Smooth muscle cell (in vitro differentiated cells): Measurements from ENCODE around the gene COL10A1. TPM values are rescaled to one million over a fixed set of nuclear protein-coding genes. Genes with fewer than 3 reads are reported as not detected.

Experiments
- DNase-seq: peaks from one replicate; lab custom pipeline; 2025; ENCODE audit not compliant: unreplicated experiment; lab: John Stamatoyannopoulos, UW
- H2AFZ ChIP-seq: fragments of 200-600 bp; sonication (generic); 2 replicates; pipeline ENCODE4 v1.6.0; 2016; ENCODE audit warnings: antibody characterized with exemption, low read depth, mild to moderate bottlenecking
- H3F3A ChIP-seq: fragments of 200-600 bp; sonication (generic); 2 replicates; pipeline ENCODE4 v1.6.0; 2017; ENCODE audit warnings: antibody characterized with exemption, low read depth
- H3K27ac ChIP-seq: fragments of 200-600 bp; sonication (generic); 2 replicates; pipeline ENCODE4 v1.5.1; 2016; ENCODE audit warnings: low read depth, mild to moderate bottlenecking
- H3K27me3 ChIP-seq: fragments of 200-600 bp; sonication (generic); 2 replicates; pipeline ENCODE4 v1.6.1; 2016; ENCODE audit warnings: low read depth, mild to moderate bottlenecking
- H3K36me3 ChIP-seq: fragments of 200-600 bp; sonication (generic); 2 replicates; pipeline ENCODE4 v1.5.1; 2016; ENCODE audit warnings: low read depth
- H3K4me1 ChIP-seq: fragments of 200-600 bp; sonication (generic); 2 replicates; pipeline ENCODE4 v1.5.1; 2016; ENCODE audit warnings: low read depth
- H3K4me2 ChIP-seq: fragments of 200-600 bp; sonication (generic); 2 replicates; pipeline ENCODE4 v1.6.0; 2016; ENCODE audit warnings: mild to moderate bottlenecking
- H3K4me3 ChIP-seq: fragments of 200-600 bp; sonication (generic); 2 replicates; pipeline ENCODE4 v1.5.1; 2016; ENCODE audit warnings: mild to moderate bottlenecking
- H3K79me2 ChIP-seq: fragments of 200-600 bp; sonication (generic); 2 replicates; pipeline ENCODE4 v1.6.0; 2016; ENCODE audit warnings: low read depth, mild to moderate bottlenecking
- H3K9ac ChIP-seq: fragments of 200-600 bp; sonication (generic); 2 replicates; pipeline ENCODE4 v1.6.0; 2016; ENCODE audit warnings: low read depth
- H3K9me3 ChIP-seq: fragments of 200-600 bp; sonication (generic); replicated peaks from 2 replicates; pipeline ENCODE4 v1.5.1; 2016; ENCODE audit warnings: low read depth
- H4K20me1 ChIP-seq: fragments of 200-600 bp; sonication (generic); 2 replicates; pipeline ENCODE4 v1.6.0; 2016; ENCODE audit warnings: low read depth
- WGBS: methylation state at CpG from one replicate; pipeline ENCODE4 v1.1.7; 2016; ENCODE audit warnings: low lambda C conversion rate; 5-methylcytosine and 5-hydroxymethylcytosine counted together
- polyA plus RNA-seq: library from polyadenylated mRNA; unstranded; fragments of >200 nt; fragmentation: Nextera tagmentation; extraction: Ambion mirVana; gene quantifications from 2 replicates; pipeline ENCODE4 v1.2.1, GENCODE V29; 2016
- total RNA-seq: library from RNA; depleted of rRNA; stranded (reverse); fragments of >200 nt; gene quantifications from 2 replicates; pipeline ENCODE4 v1.2.3, GENCODE V29; 2014
- TF ChIP-seq, protein P1 (sequence below): fragments of 200-600 bp; sonication (generic); IDR thresholded peaks from 2 replicates; pipeline ENCODE4 v1.5.1; 2017; ENCODE audit warnings: borderline replicate concordance, mild to moderate bottlenecking, antibody characterized with exemption; ENCODE audit not compliant: insufficient read depth, poor library complexity, severe bottlenecking

Gene COL10A1
- total and polyA plus RNA-seq, 2 experiments from 2014 or later: 0.04 TPM; not detected in 1

DNA sequence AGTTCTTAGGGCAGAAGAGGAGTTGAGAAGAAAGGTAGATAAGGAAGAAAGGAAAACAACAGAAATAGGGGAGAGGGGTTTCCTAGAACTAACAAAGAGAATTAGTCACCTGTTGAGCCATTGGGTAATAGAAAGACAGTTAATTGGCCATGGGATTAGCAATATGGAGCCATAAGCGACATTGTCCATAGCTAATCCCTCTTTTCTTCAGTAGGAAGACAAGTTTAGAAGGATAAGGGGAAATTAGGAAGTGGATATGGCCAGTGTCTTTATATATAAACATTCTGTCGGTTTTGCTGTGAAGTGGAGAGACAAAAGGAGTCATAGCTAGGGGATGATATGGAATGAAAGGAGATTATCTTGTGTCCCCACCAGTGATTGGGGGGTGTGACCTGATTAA lies 43.9 kb upstream of the COL10A1 start:
- Histone ChIP-seq H2AFZ (no peak overlapping the region), H3K4me2 (no peak overlapping the region), H3K27me3 (no peaks in the 10 kb centered on the region), H3K4me3 (no peak overlapping the region), H3K4me1 (no peaks in the 10 kb centered on the region), H3K79me2 (no peaks in the 10 kb centered on the region), H3K36me3 (no peaks in the 10 kb centered on the region), H4K20me1 (no peaks in the 10 kb centered on the region), H3F3A (no peaks in the 10 kb centered on the region), H3K9me3 (peaks cover 10% of the 10 kb centered on the region), H3K9ac (no peak overlapping the region), H3K27ac (no peak overlapping the region)
- DNase-seq: no peak
- TF ChIP-seq, protein P1, sequence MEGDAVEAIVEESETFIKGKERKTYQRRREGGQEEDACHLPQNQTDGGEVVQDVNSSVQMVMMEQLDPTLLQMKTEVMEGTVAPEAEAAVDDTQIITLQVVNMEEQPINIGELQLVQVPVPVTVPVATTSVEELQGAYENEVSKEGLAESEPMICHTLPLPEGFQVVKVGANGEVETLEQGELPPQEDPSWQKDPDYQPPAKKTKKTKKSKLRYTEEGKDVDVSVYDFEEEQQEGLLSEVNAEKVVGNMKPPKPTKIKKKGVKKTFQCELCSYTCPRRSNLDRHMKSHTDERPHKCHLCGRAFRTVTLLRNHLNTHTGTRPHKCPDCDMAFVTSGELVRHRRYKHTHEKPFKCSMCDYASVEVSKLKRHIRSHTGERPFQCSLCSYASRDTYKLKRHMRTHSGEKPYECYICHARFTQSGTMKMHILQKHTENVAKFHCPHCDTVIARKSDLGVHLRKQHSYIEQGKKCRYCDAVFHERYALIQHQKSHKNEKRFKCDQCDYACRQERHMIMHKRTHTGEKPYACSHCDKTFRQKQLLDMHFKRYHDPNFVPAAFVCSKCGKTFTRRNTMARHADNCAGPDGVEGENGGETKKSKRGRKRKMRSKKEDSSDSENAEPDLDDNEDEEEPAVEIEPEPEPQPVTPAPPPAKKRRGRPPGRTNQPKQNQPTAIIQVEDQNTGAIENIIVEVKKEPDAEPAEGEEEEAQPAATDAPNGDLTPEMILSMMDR: no peak
- 100% methylated on average over 2 of the region's 2 CpGs for WGBS

DNA sequence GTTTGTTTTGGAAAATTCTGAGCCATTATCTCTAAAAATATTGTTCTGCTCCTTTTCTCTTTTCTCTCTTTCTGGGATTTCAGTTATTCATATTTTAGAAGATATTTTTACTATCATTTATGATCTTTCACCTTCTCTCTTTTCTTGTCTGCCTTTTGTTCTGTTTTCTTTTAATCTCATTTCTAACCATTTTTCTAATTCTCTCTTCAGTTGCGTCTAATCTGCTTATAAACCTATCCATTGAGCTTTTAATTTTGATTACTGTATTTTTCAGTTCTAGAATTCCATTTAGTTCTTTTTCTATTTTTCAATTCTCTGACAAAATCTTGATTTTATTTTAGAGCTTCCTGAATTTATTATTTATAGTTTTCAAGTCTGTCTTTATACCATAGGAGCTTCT lies 42.2 kb upstream of the COL10A1 start:
- Histone ChIP-seq H3K9me3 (peaks cover 10% of the 10 kb centered on the region), H3K27ac (no peak overlapping the region), H3K27me3 (no peaks in the 10 kb centered on the region), H3K9ac (no peak overlapping the region), H3F3A (no peaks in the 10 kb centered on the region), H3K36me3 (no peaks in the 10 kb centered on the region), H3K4me2 (no peak overlapping the region), H3K4me3 (no peak overlapping the region), H3K79me2 (no peaks in the 10 kb centered on the region), H3K4me1 (no peaks in the 10 kb centered on the region), H2AFZ (no peak overlapping the region), H4K20me1 (no peaks in the 10 kb centered on the region)
- DNase-seq: no peak
- 100% methylated on average over 1 of the region's 1 CpG for WGBS
- TF ChIP-seq, protein P1: no peak

DNA sequence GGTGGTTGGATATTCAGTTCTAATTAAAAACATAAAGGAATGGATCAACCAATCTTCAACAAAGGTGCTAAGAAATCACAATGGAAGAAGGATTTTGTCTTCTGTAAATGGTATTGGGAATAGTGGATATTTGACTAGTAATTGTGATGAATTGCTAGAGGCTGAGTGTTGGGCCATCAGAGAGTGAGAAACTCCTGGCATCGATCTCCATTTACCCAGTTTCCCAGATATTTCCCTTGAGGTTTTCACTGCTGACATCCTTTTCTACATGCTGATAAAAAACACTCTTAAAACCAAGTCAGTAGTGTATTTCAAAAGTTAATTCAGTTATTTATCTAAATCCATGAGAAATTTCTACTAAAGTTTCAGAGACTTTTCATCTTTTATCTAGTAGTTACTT lies 40.4 kb upstream of the COL10A1 start:
- TF ChIP-seq, protein P1: no peak
- Histone ChIP-seq H3K79me2 (no peaks in the 10 kb centered on the region), H3K4me1 (no peaks in the 10 kb centered on the region), H3K4me3 (no peak overlapping the region), H3K27ac (no peak overlapping the region), H3K9me3 (peaks cover 10% of the 10 kb centered on the region), H3K4me2 (no peak overlapping the region), H3K36me3 (no peaks in the 10 kb centered on the region), H3K27me3 (no peaks in the 10 kb centered on the region), H2AFZ (no peak overlapping the region), H4K20me1 (no peaks in the 10 kb centered on the region), H3F3A (no peaks in the 10 kb centered on the region), H3K9ac (no peak overlapping the region)
- WGBS: 95% methylated on average over 1 of the region's 1 CpG
- DNase-seq: no peak

DNA sequence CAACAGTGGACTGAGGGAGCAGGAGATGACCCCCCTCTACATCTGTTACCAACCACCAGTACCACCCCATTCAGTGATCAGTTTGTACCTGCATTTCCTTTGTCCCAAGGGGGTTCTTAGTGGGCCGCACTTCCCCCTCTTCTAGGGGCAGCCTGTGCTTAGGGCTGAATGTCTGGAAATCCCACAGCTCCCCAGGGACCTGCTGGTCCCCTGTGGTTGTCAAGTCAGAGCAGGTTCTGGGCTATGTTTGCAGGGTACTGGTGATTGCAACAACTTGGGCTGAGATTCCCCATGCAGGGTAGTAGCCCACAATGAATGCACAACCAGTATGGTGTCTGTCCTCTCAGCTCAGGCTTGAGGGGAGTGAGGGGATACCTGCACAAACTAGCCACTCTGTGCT lies 39.7 kb upstream of the COL10A1 start:
- Histone ChIP-seq H3K4me2 (no peak overlapping the region), H3K79me2 (no peaks in the 10 kb centered on the region), H2AFZ (no peak overlapping the region), H3K9ac (no peak overlapping the region), H4K20me1 (no peaks in the 10 kb centered on the region), H3F3A (no peaks in the 10 kb centered on the region), H3K27ac (no peak overlapping the region), H3K4me1 (no peaks in the 10 kb centered on the region), H3K36me3 (no peaks in the 10 kb centered on the region), H3K27me3 (no peaks in the 10 kb centered on the region), H3K4me3 (no peak overlapping the region), H3K9me3 (peaks cover 10% of the 10 kb centered on the region)
- TF ChIP-seq, protein P1: no peak
- no peak for DNase-seq
- whole genome bisulfite sequencing: 100% methylated on average over 1 of the region's 1 CpG
